AG04449 (cell line): Measurements from ENCODE around the gene ZNF750.

Experiments used
- CTCF ChIA-PET: fragments of 350-600 bp; formaldehyde crosslinking; extraction: SDS; loops from one replicate; lab custom pipeline; 2021; ENCODE audit warnings: antibody characterized with exemption; lab: Yijun Ruan, JAX
- POLR2A ChIA-PET: fragments of 400-600, 350-600 bp; formaldehyde crosslinking; extraction: SDS; loops from one replicate; lab custom pipeline; 2020; ENCODE audit warnings: antibody characterized with exemption, inconsistent platforms; lab: Yijun Ruan, JAX
- DNase-seq: peaks from one replicate; pipeline ENCODE4 v3.0.0-alpha.2; 2010; ENCODE audit warnings: low read depth, low spot score
- H3K4me3 ChIP-seq: 2 replicates; pipeline ENCODE4 v1.5.1; 2011; ENCODE audit warnings: low read depth, mild to moderate bottlenecking, control low read depth, low read length
- CTCF ChIP-seq: IDR thresholded peaks from one replicate; pipeline ENCODE4 v1.5.1; 2011; ENCODE audit warnings: mild to moderate bottlenecking, moderate library complexity, low read length, control low read depth, inconsistent platforms; ENCODE audit not compliant: insufficient read depth; ENCODE audit errors: missing control alignments

Gene ZNF750

GRCh38 chr17:82808006-82808405 lies 31.8 kb downstream of the ZNF750 start:
- CTCF ChIA-PET = no interaction called here
- TF ChIP-seq CTCF = no peak
- no peak for DNase-seq
- POLR2A ChIA-PET = no interaction called here
- no peak overlapping the region for H3K4me3 ChIP-seq

- no peak for TF ChIP-seq CTCF
- no peak for DNase-seq
- ChIA-PET POLR2A (no interaction called here), CTCF (interaction anchor here (0.7 kb wide), 1 partner anchor 18 kb away, joined by 3 read pairs; no protein-coding TSS in a partner anchor)
- no peak overlapping the region for H3K4me3 ChIP-seq
Observed at GRCh38 chr17:82807562-82807961, 32.3 kb downstream of the ZNF750 start.

GRCh38 chr17:82807101-82807500 lies 32.7 kb downstream of the ZNF750 start:
- TF ChIP-seq CTCF = no peak
- CTCF ChIA-PET = interaction anchor here (0.7 kb wide), 1 partner anchor 17 kb away, joined by 3 read pairs; no protein-coding TSS in a partner anchor
- POLR2A ChIA-PET = no interaction called here

GRCh38 chr17:82806645-82807044 lies 33.2 kb downstream of the ZNF750 start:
- no peak for TF ChIP-seq CTCF
- CTCF ChIA-PET = interaction anchor here (0.7 kb wide), 1 partner anchor 17 kb away, joined by 3 read pairs; no protein-coding TSS in a partner anchor
- DNase-seq = no peak
- no peak overlapping the region for H3K4me3 ChIP-seq
- POLR2A ChIA-PET = interaction anchor here (0.6 kb wide), 1 partner anchor 9 kb away, joined by 3 read pairs; no protein-coding TSS in a partner anchor

More at GRCh38 chr17:82807101-82807500, 32.7 kb downstream of the ZNF750 start:
- H3K4me3 ChIP-seq = no peak overlapping the region
- no peak for DNase-seq

GRCh38 chr17:82805823-82806222 lies 34.0 kb downstream of the ZNF750 start:
- CTCF ChIA-PET = no interaction called here
- POLR2A ChIA-PET = interaction anchor here (0.6 kb wide), 1 partner anchor 8 kb away, joined by 3 read pairs; no protein-coding TSS in a partner anchor
- TF ChIP-seq CTCF = no peak

GRCh38 chr17:82805254-82805653 lies 34.6 kb downstream of the ZNF750 start:
- ChIA-PET CTCF (no interaction called here), POLR2A (no interaction called here)
- H3K4me3 ChIP-seq = no peak overlapping the region
- no peak for TF ChIP-seq CTCF
- no peak for DNase-seq

More at GRCh38 chr17:82805823-82806222, 34.0 kb downstream of the ZNF750 start:
- DNase-seq = no peak
- H3K4me3 ChIP-seq = no peak overlapping the region
